SJCRH30 (cell line): Measurements from ENCODE around the gene FKBP2. TPM values are rescaled to one million over a fixed set of nuclear protein-coding genes. Genes with fewer than 3 reads are reported as not detected.

ENCODE experiments used
- DNase-seq, 2 experiments: peaks; one replicate each; pipeline ENCODE4 v3.0.0-alpha.2; 2015 to 2020
- H3K27ac ChIP-seq: fragments of 250-450 bp; sonication (Bioruptor Pico); 2 replicates; pipeline ENCODE4 v1.5.1; 2020; ENCODE audit warnings: mild to moderate bottlenecking, moderate library complexity
- H3K27me3 ChIP-seq: fragments of 250-450 bp; sonication (Bioruptor Pico); 2 replicates; pipeline ENCODE4 v1.5.1; 2020; ENCODE audit warnings: mild to moderate bottlenecking, moderate library complexity
- H3K36me3 ChIP-seq: fragments of 250-450 bp; sonication (Bioruptor Pico); 2 replicates; pipeline ENCODE4 v1.5.1; 2020; ENCODE audit warnings: mild to moderate bottlenecking, moderate library complexity
- H3K4me1 ChIP-seq: fragments of 250-450 bp; sonication (Bioruptor Pico); 2 replicates; pipeline ENCODE4 v1.5.1; 2020; ENCODE audit warnings: mild to moderate bottlenecking, moderate library complexity
- H3K4me3 ChIP-seq: fragments of 250-450 bp; sonication (Bioruptor Pico); 2 replicates; pipeline ENCODE4 v1.5.1; 2020; ENCODE audit warnings: mild to moderate bottlenecking, moderate library complexity
- H3K9me3 ChIP-seq: fragments of 250-450 bp; sonication (Bioruptor Pico); replicated peaks from 2 replicates; pipeline ENCODE4 v1.5.1; 2020; ENCODE audit warnings: mild to moderate bottlenecking, moderate library complexity
- total RNA-seq: library from RNA; depleted of rRNA; stranded (reverse); fragments of >200 nt; shearing (Covaris generic); gene quantifications from 2 replicates; pipeline ENCODE4 v1.2.3, GENCODE V29; 2014

The FKBP2 gene
- total RNA-seq, 1 experiment from 2014 or later, result 53.5 TPM

DNA sequence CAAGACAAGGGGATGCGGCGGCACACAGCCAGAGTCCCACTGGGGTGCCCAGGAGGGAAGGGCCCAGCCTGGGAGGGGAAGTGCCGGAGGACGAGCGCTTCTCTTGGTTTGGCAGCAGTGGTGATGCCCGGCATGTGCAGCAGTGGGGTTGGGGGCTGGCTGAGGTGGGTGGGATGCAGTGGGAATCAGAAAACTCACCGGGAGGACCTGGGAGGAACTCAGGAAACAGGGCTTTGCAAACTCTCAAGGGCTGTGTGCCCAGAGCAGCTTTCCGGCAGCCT lies 31.4 kb upstream of the FKBP2 start:
- no peak for DNase-seq
- Histone ChIP-seq H3K36me3 (peaks cover 19% of the 10 kb centered on the region), H3K4me1 (peaks cover 40% of the 10 kb centered on the region), H3K4me3 (no peak overlapping the region), H3K27me3 (no peaks in the 10 kb centered on the region), H3K27ac (no peak overlapping the region), H3K9me3 (no peaks in the 10 kb centered on the region)

DNA sequence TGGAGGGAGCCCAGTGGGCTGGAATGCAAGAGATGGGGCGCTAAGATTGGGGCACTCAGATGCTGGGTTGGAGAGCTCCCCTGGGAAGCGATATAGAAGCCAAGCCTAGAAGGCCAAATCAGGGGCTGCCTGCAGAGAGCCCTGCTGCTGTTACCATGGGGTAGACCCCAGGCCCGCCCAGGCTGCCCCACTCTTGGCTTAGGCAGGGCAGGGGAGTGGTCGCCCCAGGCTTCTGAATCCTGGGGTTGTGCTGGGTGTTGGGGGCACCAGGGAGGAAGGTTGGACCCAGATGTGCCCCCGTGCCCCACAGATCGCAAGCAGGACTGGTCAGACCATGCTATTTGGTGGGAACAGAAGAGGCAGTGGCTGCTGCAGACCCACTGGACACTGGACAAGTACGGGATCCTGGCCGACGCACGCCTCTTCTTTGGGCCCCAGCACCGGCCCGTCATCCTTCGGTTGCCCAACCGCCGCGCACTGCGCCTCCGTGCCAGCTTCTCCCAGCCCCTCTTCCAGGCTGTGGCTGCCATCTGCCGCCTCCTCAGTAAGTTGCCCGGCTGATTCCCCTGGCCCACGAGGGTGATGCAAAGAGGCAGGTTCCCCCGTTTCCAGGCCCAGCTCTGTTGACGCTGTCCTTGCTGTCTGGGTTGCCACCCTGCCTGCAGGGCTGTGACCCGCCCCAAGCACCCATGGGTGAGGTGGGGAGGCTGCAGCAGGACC lies 30.4 kb upstream of the FKBP2 start:
- no peaks in the 10 kb centered on the region for H3K27me3 ChIP-seq
- peaks cover 13% of the 10 kb centered on the region for H3K36me3 ChIP-seq
- H3K4me1 ChIP-seq, result peaks cover 31% of the 10 kb centered on the region
- no peaks in the 10 kb centered on the region for H3K9me3 ChIP-seq
- no peak for DNase-seq
- H3K4me3 ChIP-seq, result no peak overlapping the region
- H3K27ac ChIP-seq, result no peak overlapping the region

DNA sequence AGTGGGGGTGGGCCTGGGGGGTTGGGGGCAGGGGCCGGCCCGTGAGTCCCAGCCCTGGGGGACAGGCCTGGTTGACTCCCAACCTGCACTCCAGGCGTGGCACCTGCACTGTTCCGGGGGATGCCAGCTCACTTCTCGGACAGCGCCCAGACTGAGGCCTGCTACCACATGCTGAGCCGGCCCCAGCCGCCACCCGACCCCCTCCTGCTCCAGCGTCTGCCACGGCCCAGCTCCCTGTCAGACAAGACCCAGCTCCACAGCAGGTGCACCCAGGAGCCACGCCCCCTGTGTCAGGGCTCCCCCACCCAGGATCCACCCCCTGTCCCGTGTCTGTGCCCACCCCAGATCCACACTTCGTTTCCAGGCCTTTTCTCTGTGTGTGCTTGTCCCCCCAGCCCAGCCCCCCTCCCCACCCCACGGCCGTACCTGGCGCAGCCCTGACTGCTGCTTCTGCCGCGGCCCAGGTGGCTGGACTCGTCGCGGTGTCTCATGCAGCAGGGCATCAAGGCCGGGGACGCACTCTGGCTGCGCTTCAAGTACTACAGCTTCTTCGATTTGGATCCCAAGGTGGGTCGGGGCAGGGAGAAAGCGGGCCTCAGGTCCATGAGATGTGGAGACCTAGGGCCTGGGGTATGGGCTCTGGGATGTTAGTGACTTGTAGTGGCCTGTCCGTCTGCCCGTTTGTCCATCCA lies 29.6 kb upstream of the FKBP2 start:
- Histone ChIP-seq H3K4me3 (no peak overlapping the region), H3K4me1 (peaks cover 22% of the 10 kb centered on the region), H3K9me3 (no peaks in the 10 kb centered on the region), H3K27ac (no peak overlapping the region), H3K36me3 (peaks cover 4% of the 10 kb centered on the region), H3K27me3 (no peaks in the 10 kb centered on the region)
- no peak for DNase-seq

DNA sequence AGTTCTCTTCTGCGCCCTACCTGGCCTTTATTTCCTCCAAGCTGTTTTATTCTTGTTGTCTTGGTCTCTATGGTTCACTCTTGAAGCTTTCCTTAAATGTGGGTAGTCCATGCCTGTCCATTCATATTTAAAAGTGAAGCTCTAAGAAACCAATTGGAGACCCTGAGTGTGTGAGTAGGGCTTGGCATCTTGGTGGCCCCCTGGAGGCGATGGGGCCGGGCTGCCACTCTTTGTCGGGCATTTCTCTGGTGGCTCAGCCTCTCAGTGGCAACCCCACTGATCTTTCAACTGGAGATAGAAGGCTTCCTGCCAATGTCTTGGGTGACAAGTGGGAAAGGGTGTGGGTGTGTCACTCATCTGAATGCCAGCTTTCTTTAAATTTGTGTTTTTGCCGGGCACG lies 24.0 kb upstream of the FKBP2 start:
- Histone ChIP-seq H3K4me3 (no peak overlapping the region), H3K27me3 (no peaks in the 10 kb centered on the region), H3K36me3 (0 out of 2 replicates have a peak, but pooled peaks cover 2% of the 10 kb centered on the region), H3K27ac (no peak overlapping the region), H3K4me1 (no peaks in the 10 kb centered on the region), H3K9me3 (no peaks in the 10 kb centered on the region)
- DNase-seq, result no peak

GRCh38 chr11:64218628-64219353 lies 22.1 kb upstream of the FKBP2 start:
- no peaks in the 10 kb centered on the region for H3K27me3 ChIP-seq
- no peak for DNase-seq
- peaks cover 2% of the 10 kb centered on the region; the same call in 1 of the 2 replicates for H3K36me3 ChIP-seq
- no peak overlapping the region for H3K4me3 ChIP-seq
- no peak overlapping the region for H3K27ac ChIP-seq
- no peaks in the 10 kb centered on the region for H3K9me3 ChIP-seq
- 0 out of 2 replicates have a peak, but pooled peaks cover 2% of the 10 kb centered on the region for H3K4me1 ChIP-seq

DNA sequence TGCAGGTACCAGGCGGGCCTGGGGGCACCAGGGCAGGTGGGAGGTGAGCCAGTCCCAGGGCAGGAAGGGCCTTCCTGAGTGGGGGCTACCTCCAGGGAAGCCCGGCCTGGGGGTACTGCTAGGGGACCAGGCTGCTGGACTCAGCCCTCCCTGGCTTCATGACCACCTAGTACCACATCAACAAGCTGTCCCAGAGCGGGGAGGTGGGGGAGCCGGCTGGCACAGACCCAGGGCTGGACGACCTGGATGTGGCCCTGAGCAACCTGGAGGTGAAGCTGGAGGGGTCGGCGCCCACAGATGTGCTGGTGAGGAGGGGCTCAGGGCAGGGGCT lies 21.6 kb upstream of the FKBP2 start:
- Histone ChIP-seq H3K27ac (no peak overlapping the region), H3K4me1 (peaks cover 2% of the 10 kb centered on the region; the same call in 1 of the 2 replicates), H3K36me3 (peaks cover 2% of the 10 kb centered on the region; the same call in 1 of the 2 replicates), H3K9me3 (no peaks in the 10 kb centered on the region), H3K27me3 (no peaks in the 10 kb centered on the region), H3K4me3 (no peak overlapping the region)
- no peak for DNase-seq

DNA sequence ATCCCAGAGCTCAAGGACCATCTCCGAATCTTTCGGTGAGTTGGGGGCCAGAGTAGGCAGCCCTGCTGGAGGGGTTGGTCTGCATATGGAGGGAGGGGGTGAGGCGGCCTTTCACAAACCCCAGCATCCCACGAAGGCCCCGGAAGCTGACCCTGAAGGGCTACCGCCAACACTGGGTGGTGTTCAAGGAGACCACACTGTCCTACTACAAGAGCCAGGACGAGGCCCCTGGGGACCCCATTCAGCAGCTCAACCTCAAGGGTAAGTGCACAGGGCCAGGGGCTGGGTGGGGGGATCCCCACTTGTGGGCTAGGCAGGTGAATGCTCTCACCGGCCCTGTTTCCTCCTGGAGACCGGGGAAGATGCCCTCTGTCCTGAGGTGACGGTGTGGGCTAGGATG lies 21.1 kb upstream of the FKBP2 start:
- peaks cover 4% of the 10 kb centered on the region for H3K4me1 ChIP-seq
- H3K4me3 ChIP-seq, result no peak overlapping the region
- H3K27me3 ChIP-seq, result no peaks in the 10 kb centered on the region
- peaks cover 2% of the 10 kb centered on the region; the same call in 1 of the 2 replicates for H3K36me3 ChIP-seq
- DNase-seq, result no peak
- H3K9me3 ChIP-seq, result no peaks in the 10 kb centered on the region
- no peak overlapping the region for H3K27ac ChIP-seq

- H3K9me3 ChIP-seq, result no peaks in the 10 kb centered on the region
- peaks cover 6% of the 10 kb centered on the region for H3K4me1 ChIP-seq
- no peaks in the 10 kb centered on the region; the same call in 1 of the 2 replicates for H3K36me3 ChIP-seq
- no peak for DNase-seq
- no peak overlapping the region for H3K27ac ChIP-seq
- H3K4me3 ChIP-seq, result no peak overlapping the region
- H3K27me3 ChIP-seq, result no peaks in the 10 kb centered on the region
These were observed 20.6 kb upstream of the FKBP2 start for GRCh38 chr11:64220271-64220670.

DNA sequence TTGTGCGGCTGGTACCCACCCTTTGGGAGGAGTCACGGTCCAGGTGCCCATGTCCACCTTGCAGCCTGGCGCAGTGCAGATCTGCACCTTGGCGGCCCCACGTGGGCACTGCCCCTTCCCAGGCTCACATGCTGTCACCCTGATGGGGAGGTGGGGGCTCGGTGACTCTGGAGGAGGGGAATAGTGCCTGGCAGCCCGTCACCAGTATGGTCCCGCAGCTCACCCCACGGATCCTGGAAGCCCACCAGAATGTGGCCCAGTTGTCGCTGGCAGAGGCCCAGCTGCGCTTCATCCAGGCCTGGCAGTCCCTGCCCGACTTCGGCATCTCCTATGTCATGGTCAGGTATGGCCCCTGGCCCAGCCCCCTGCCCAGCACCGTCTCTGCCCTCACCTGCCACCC lies 20.1 kb upstream of the FKBP2 start:
- Histone ChIP-seq H3K27me3 (no peaks in the 10 kb centered on the region), H3K9me3 (no peaks in the 10 kb centered on the region), H3K4me1 (peaks cover 6% of the 10 kb centered on the region), H3K36me3 (no peaks in the 10 kb centered on the region; the same call in 1 of the 2 replicates), H3K4me3 (no peak overlapping the region), H3K27ac (no peak overlapping the region)
- no peak for DNase-seq

GRCh38 chr11:64222651-64223000 lies 18.3 kb upstream of the FKBP2 start:
- Histone ChIP-seq H3K36me3 (no peaks in the 10 kb centered on the region; the same call in 1 of the 2 replicates), H3K27ac (no peak overlapping the region), H3K4me1 (peaks cover 6% of the 10 kb centered on the region), H3K4me3 (no peak overlapping the region), H3K27me3 (no peaks in the 10 kb centered on the region), H3K9me3 (no peaks in the 10 kb centered on the region)
- DNase-seq, result no peak

DNA sequence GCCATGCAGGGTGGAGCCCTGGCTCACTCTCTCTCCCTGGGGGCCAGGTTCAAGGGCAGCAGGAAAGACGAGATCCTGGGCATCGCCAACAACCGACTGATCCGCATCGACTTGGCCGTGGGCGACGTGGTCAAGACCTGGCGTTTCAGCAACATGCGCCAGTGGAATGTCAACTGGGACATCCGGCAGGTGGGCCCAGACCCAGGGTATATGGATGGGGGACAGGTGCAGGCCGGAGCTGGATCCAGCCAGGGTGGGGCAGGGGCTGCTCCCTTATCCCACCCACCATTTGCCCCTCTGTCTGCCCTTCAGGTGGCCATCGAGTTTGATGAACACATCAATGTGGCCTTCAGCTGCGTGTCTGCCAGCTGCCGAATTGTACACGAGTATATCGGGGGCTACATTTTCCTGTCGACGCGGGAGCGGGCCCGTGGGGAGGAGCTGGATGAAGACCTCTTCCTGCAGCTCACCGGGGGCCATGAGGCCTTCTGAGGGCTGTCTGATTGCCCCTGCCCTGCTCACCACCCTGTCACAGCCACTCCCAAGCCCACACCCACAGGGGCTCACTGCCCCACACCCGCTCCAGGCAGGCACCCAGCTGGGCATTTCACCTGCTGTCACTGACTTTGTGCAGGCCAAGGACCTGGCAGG lies 17.8 kb upstream of the FKBP2 start:
- Histone ChIP-seq H3K4me1 (peaks cover 6% of the 10 kb centered on the region), H3K27me3 (no peaks in the 10 kb centered on the region), H3K9me3 (no peaks in the 10 kb centered on the region), H3K4me3 (no peak overlapping the region), H3K27ac (no peak overlapping the region), H3K36me3 (no peaks in the 10 kb centered on the region; the same call in 1 of the 2 replicates)
- peak in 1 of 2 experiments; percentile 42 for DNase-seq

- no peaks in the 10 kb centered on the region for H3K9me3 ChIP-seq
- H3K4me1 ChIP-seq, result peaks cover 6% of the 10 kb centered on the region
- no peaks in the 10 kb centered on the region; the same call in 1 of the 2 replicates for H3K36me3 ChIP-seq
- H3K4me3 ChIP-seq, result peak overlapping the region; percentile 69
- DNase-seq, result no peak
- H3K27me3 ChIP-seq, result no peaks in the 10 kb centered on the region
- no peak overlapping the region; the same call in 1 of the 2 replicates for H3K27ac ChIP-seq
These were observed 16.6 kb upstream of the FKBP2 start for GRCh38 chr11:64224151-64224890.

DNA sequence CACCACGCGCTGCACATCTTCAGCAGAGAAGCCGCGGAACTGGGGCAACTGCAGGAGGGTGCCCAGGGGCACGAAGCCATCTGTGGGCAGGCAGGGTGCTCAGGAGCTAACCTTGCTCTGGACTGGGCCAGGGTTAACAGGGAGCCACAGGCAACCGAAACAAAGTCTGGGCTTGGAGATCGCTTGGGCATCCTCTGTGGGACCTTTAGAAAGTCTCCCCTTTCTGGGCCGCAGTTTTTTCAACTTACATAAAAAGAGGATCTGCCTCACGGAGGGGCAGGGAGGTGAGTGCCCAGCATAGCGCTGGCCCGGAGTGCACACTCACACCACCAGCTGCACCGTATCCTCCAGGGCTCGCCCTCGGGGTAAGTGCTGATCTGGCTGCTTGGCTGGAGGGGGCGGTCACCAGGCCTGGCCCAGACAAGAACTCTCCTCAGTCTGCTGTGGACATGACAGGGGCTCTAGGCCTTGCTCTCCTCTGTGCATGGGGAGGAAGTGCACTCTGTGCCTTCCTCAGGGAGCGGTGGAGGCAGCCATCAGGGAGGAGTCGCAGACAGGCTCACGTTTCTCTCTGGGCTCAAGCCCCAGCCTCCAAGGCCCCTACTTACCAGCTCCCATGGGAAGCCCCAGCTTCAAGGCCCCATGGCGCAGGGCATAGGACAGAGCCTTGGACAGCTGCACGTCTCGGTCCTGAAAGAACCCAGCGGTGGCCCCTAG lies 15.8 kb upstream of the FKBP2 start:
- no peaks in the 10 kb centered on the region; the same call in 1 of the 2 replicates for H3K36me3 ChIP-seq
- no peaks in the 10 kb centered on the region for H3K9me3 ChIP-seq
- DNase-seq, result no peak
- peak overlapping the region; percentile 69 for H3K4me3 ChIP-seq
- peak overlapping the region; percentile 80 for H3K27ac ChIP-seq
- H3K27me3 ChIP-seq, result no peaks in the 10 kb centered on the region
- H3K4me1 ChIP-seq, result peaks cover 6% of the 10 kb centered on the region
